Measurements from ENCODE around the gene PPP1R14C. TPM values are rescaled to one million over a fixed set of nuclear protein-coding genes. Genes with fewer than 3 reads are reported as not detected.

Gene PPP1R14C
- total RNA-seq, 2 experiments from 2014 or later = not detected

- Mint-ChIP-seq H3K27me3 (ENCODE audit: low read depth) (peaks cover 5% of the 10 kb centered on the region), H3K36me3 (ENCODE audit: low read depth) (no peaks in the 10 kb centered on the region), H3K27ac (no peak overlapping the region), H3K4me1 (ENCODE audit: low read depth) (no peaks in the 10 kb centered on the region), H3K4me3 (no peak overlapping the region), H3K9me3 (no peaks in the 10 kb centered on the region)
- intact Hi-C loops (cut with micrococcal nuclease) = no loop called here
- CTCF ChIA-PET = no interaction called here
- DNase-seq = no peak
These were observed 60.5 kb downstream of the PPP1R14C start for GRCh38 chr6:150203378-150203777.

- H3K9me3 Mint-ChIP-seq = no peaks in the 10 kb centered on the region
- no peak overlapping the region for H3K27ac Mint-ChIP-seq
- DNase-seq = no peak
- intact Hi-C loops (cut with micrococcal nuclease) = no loop called here
- H3K27me3 Mint-ChIP-seq (ENCODE audit: low read depth) = peaks cover 2% of the 10 kb centered on the region
- H3K36me3 Mint-ChIP-seq (ENCODE audit: low read depth) = no peaks in the 10 kb centered on the region
- no peak overlapping the region for H3K4me3 Mint-ChIP-seq
- CTCF ChIA-PET = no interaction called here
- H3K4me1 Mint-ChIP-seq (ENCODE audit: low read depth) = no peaks in the 10 kb centered on the region
These were observed 61.2 kb downstream of the PPP1R14C start for GRCh38 chr6:150203871-150204545.

GRCh38 chr6:150204705-150205472, 62.0 kb downstream of the PPP1R14C start:
- Mint-ChIP-seq H3K9me3 (no peaks in the 10 kb centered on the region), H3K4me3 (no peak overlapping the region), H3K36me3 (ENCODE audit: low read depth) (no peaks in the 10 kb centered on the region), H3K4me1 (ENCODE audit: low read depth) (no peaks in the 10 kb centered on the region), H3K27me3 (ENCODE audit: low read depth) (peaks cover 2% of the 10 kb centered on the region), H3K27ac (no peak overlapping the region)
- CTCF ChIA-PET = interaction anchor here (0.8 kb wide), 1 partner anchor 136 kb away, joined by 4 read pairs; no protein-coding TSS in a partner anchor
- DNase-seq = no peak
- intact Hi-C loops (cut with micrococcal nuclease) = no loop called here

GRCh38 chr6:150207931-150208570, 65.2 kb downstream of the PPP1R14C start:
- Mint-ChIP-seq H3K36me3 (ENCODE audit: low read depth) (no peaks in the 10 kb centered on the region), H3K9me3 (no peaks in the 10 kb centered on the region), H3K4me1 (ENCODE audit: low read depth) (no peaks in the 10 kb centered on the region), H3K27ac (no peak overlapping the region), H3K4me3 (no peak overlapping the region), H3K27me3 (ENCODE audit: low read depth) (peaks cover 16% of the 10 kb centered on the region)
- DNase-seq = no peak
- CTCF ChIA-PET = no interaction called here
- intact Hi-C loops (cut with micrococcal nuclease) = no loop called here

- H3K4me1 Mint-ChIP-seq (ENCODE audit: low read depth) = no peaks in the 10 kb centered on the region
- H3K9me3 Mint-ChIP-seq = no peaks in the 10 kb centered on the region
- H3K27ac Mint-ChIP-seq = no peak overlapping the region
- peaks cover 16% of the 10 kb centered on the region for H3K27me3 Mint-ChIP-seq (ENCODE audit: low read depth)
- no peak overlapping the region for H3K4me3 Mint-ChIP-seq
- intact Hi-C loops (cut with micrococcal nuclease) = no loop called here
- DNase-seq = no peak
- CTCF ChIA-PET = no interaction called here
- H3K36me3 Mint-ChIP-seq (ENCODE audit: low read depth) = no peaks in the 10 kb centered on the region
These were observed 65.9 kb downstream of the PPP1R14C start for GRCh38 chr6:150208611-150209352.

- CTCF ChIA-PET = interaction anchor here (0.6 kb wide), 1 partner anchor 138 kb away, joined by 3 read pairs; no protein-coding TSS in a partner anchor
- DNase-seq = no peak
- Mint-ChIP-seq H3K9me3 (no peaks in the 10 kb centered on the region), H3K36me3 (ENCODE audit: low read depth) (no peaks in the 10 kb centered on the region), H3K4me1 (ENCODE audit: low read depth) (no peaks in the 10 kb centered on the region), H3K4me3 (no peak overlapping the region), H3K27ac (no peak overlapping the region), H3K27me3 (ENCODE audit: low read depth) (peaks cover 18% of the 10 kb centered on the region)
- intact Hi-C loops (cut with micrococcal nuclease) = no loop called here
These were observed 66.6 kb downstream of the PPP1R14C start for GRCh38 chr6:150209415-150209814.

- Mint-ChIP-seq H3K9me3 (no peaks in the 10 kb centered on the region), H3K27ac (no peak overlapping the region), H3K4me3 (no peak overlapping the region), H3K27me3 (ENCODE audit: low read depth) (peaks cover 16% of the 10 kb centered on the region), H3K4me1 (ENCODE audit: low read depth) (no peaks in the 10 kb centered on the region), H3K36me3 (ENCODE audit: low read depth) (no peaks in the 10 kb centered on the region)
- DNase-seq = no peak
- CTCF ChIA-PET = no interaction called here
- intact Hi-C loops (cut with micrococcal nuclease) = no loop called here
These were observed 69.1 kb downstream of the PPP1R14C start for GRCh38 chr6:150211700-150212511.

- Mint-ChIP-seq H3K36me3 (ENCODE audit: low read depth) (no peaks in the 10 kb centered on the region), H3K27me3 (ENCODE audit: low read depth) (peaks cover 16% of the 10 kb centered on the region), H3K4me3 (no peak overlapping the region), H3K27ac (no peak overlapping the region), H3K4me1 (ENCODE audit: low read depth) (no peaks in the 10 kb centered on the region), H3K9me3 (no peaks in the 10 kb centered on the region)
- CTCF ChIA-PET = interaction anchor here (0.8 kb wide), 1 partner anchor 20 kb away, joined by 3 read pairs; no protein-coding TSS in a partner anchor
- intact Hi-C loops (cut with micrococcal nuclease) = no loop called here
- no peak for DNase-seq
These were observed 69.9 kb downstream of the PPP1R14C start for GRCh38 chr6:150212778-150213177.

GRCh38 chr6:150213301-150213700, 70.5 kb downstream of the PPP1R14C start:
- H3K4me1 Mint-ChIP-seq (ENCODE audit: low read depth) = no peaks in the 10 kb centered on the region
- CTCF ChIA-PET = interaction anchor here (0.8 kb wide), 1 partner anchor 19 kb away, joined by 3 read pairs; no protein-coding TSS in a partner anchor

GRCh38 chr6:150214310-150214709, 71.5 kb downstream of the PPP1R14C start:
- no peaks in the 10 kb centered on the region for H3K9me3 Mint-ChIP-seq
- intact Hi-C loops (cut with micrococcal nuclease) = no loop called here
- peaks cover 16% of the 10 kb centered on the region for H3K27me3 Mint-ChIP-seq (ENCODE audit: low read depth)
- no peak overlapping the region for H3K27ac Mint-ChIP-seq
- no peak for DNase-seq
- CTCF ChIA-PET = no interaction called here
- no peak overlapping the region for H3K4me3 Mint-ChIP-seq
- H3K4me1 Mint-ChIP-seq (ENCODE audit: low read depth) = no peaks in the 10 kb centered on the region
- no peaks in the 10 kb centered on the region for H3K36me3 Mint-ChIP-seq (ENCODE audit: low read depth)

More at GRCh38 chr6:150213301-150213700, 70.5 kb downstream of the PPP1R14C start:
- Mint-ChIP-seq H3K4me3 (no peak overlapping the region), H3K27me3 (ENCODE audit: low read depth) (peaks cover 16% of the 10 kb centered on the region), H3K27ac (no peak overlapping the region), H3K9me3 (no peaks in the 10 kb centered on the region), H3K36me3 (ENCODE audit: low read depth) (no peaks in the 10 kb centered on the region)
- intact Hi-C loops (cut with micrococcal nuclease) = no loop called here
- DNase-seq = no peak

- intact Hi-C loops (cut with micrococcal nuclease) = no loop called here
- no peak for DNase-seq
- H3K4me3 Mint-ChIP-seq = no peak overlapping the region
- no peak overlapping the region for H3K27ac Mint-ChIP-seq
- H3K9me3 Mint-ChIP-seq = no peaks in the 10 kb centered on the region
- H3K36me3 Mint-ChIP-seq (ENCODE audit: low read depth) = no peaks in the 10 kb centered on the region
- H3K4me1 Mint-ChIP-seq (ENCODE audit: low read depth) = no peaks in the 10 kb centered on the region
- H3K27me3 Mint-ChIP-seq (ENCODE audit: low read depth) = peaks cover 16% of the 10 kb centered on the region
- CTCF ChIA-PET = no interaction called here
These were observed 78.0 kb downstream of the PPP1R14C start for GRCh38 chr6:150220634-150221551.
